Head of caudate nucleus (tissue), 42 donors: ENCODE measurements around the gene ADCK1.
"Not testable (repeated sequence)": the region's sequence is repeated elsewhere in the genome, so short reads cannot be mapped to it uniquely, and the experiment has no call there.

ENCODE experiments used
- DNase-seq, 42 donors: peaks; one replicate each; pipeline versions ENCODE4 v3.0.0 to v3.0.0-alpha.2; 2020 to 2021; ENCODE audit warnings: mixed read lengths in 7 of 42
- intact Hi-C: fragments of 100-400 bp; cut with DNase I; formaldehyde crosslinking; loops from one replicate; pipeline ENCODE4 v1.15.0; 2022

Gene ADCK1

DNA sequence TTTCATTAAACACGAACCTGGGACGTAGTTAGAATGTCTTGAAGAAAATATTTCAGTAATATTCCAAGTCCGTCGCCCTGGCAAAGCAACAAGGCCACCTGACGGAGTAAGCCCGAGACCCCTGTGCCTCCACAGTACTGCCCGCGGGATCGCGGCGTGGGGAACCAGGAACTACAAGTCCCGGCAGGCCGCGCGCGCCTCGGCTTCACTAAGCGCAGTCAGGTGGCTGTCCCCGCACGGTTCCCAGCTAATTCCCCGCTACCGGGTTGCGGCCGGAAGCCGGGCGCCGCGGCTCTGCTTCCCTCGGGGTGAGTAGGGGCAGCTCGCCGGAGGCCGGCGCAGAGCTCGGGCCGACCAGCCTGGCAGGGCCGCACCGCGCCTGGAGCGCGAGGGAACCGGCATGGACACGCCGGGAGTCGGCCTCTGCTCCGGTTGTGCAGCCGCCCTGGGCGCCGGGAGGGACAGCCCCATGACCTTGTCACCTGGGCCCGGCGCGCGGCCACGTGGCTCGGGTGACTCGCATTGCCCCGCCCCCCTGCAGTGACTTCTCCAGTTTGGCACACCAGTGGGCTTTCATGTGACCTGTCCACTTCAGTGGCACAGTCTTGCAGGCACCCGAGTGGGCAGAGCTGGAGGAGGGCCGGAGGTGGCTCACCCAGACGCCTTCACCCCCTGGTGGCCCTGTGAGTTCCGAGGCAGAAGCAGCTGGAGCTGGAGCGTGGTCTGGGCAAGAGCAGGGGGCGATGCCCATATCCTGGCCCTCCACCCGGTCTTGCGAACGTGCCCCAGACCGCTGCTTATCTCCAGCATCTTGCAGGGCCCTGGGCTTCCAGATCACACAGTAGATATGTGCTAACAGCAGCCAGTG lies at the start of gene ADCK1:
ADCK1 (plus strand) TSS at position 247 of the 868 bp plus-strand sequence. CDS start 18,870 bp downstream, outside the sequence.
- intact Hi-C loops, result loop anchor here (5.0 kb wide), 1 partner anchor 38 kb away; the partner anchor contains the start of gene SNW1
- DNase-seq, result peak; percentile 89 to 98 (median 94)

DNA sequence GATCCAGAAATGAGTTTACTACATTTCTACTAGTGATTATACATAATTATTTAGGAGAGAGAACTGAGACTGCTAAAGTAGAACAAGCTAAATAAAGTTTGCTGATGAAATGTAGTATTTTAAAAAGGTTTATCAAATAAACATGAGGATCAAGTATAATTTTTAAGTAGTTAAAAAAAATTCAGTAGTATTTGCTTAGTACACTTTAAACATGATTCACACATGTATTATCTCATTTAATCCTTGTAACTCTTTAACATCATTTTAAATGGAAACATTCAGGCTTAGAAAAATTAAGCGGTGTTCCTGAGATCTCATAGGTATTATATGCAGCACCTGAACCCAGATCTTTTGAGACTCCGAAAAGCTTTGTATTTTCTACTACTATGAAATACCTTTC lies 47.6 kb upstream of the ADCK1 start:
- DNase-seq, result no peak
- intact Hi-C loops, result no loop called here

- intact Hi-C loops, result no loop called here
- DNase-seq, result no peak
These were observed 47.0 kb upstream of the ADCK1 start for GRCh38 chr14:77752799-77753516.

DNA sequence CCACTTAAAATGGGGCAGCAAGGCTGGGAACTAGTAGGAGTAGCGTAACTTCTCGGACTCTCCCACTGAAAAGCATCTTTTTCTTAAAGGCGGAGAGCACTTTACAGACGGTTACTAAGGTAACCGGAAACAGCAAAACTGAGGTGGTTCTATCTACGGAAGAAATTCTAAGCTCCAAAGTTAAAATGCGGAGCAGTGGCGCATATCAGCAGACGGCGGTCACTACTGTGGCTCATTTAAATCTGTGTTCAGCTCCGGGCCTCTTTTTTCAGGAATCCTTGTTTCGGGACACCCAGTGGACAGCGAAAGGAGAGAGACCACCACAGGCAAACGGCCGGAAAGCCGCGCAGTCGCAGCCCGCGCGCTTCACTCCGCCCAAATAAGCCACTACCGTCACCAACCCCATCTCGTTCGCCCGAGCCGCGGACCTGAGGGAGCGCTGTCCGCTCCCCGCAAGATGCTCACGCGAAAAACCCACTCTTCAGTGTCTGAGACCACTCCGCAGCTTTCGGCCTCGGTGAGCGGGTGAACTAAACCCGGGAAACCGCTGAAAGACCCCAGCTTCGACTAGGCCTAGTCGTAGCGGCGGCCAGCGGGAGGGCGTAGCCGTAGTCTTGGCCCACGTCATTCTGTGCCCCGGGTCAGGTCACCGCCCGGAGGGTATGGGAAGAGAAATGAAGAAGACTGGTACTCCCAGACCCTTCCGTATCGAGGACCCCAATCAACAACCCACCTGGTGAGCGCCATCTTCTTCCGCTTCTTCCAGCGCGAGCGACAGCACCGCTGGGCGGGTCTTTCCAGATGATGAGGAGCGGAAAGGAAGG lies 39.3 kb upstream of the ADCK1 start, which contains the start of gene SNW1:
SNW1 (minus strand) TSS at position 776 of the 824 bp plus-strand sequence; CDS start at position 747, 29 bp downstream.
- DNase-seq, result peak; percentile 92 to 98 (median 96)
- intact Hi-C loops, result loop anchor here (5.0 kb wide), 1 partner anchor 42 kb away; the partner anchor contains the start of gene ADCK1

GRCh38 chr14:77761205-77761931 lies 38.5 kb upstream of the ADCK1 start:
- peak in 35 of 42 donors; percentile 9 to 65 (median 33) for DNase-seq
- intact Hi-C loops, result loop anchor here (5.0 kb wide), 1 partner anchor 41 kb away; the partner anchor contains the start of gene ADCK1

DNA sequence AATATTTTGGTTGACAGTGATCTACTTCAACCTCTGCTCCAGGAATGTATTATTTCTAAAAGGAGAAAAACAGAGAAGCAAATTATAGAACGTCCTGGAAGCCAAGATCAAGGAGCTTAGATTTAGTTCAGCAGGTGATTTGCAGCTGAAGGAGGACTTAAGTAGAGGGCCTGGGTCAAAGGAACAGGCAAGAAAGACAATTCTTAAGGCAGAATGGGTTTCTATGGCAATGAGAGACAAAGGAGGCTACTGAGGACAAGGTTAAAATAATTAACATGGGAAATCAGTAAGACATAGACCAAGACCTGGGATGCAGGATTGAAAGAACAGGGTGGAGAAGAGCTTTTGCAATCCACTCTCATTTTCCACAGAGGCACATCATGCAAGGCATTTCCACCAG lies 36.6 kb upstream of the ADCK1 start:
- no peak for DNase-seq
- intact Hi-C loops, result loop anchor here (5.0 kb wide), 1 partner anchor 39 kb away; the partner anchor contains the start of gene ADCK1

- DNase-seq, result no peak
- intact Hi-C loops, result loop anchor here (5.0 kb wide), 1 partner anchor 38 kb away; the partner anchor contains the start of gene ADCK1
These were observed 35.9 kb upstream of the ADCK1 start for GRCh38 chr14:77763978-77764377.

DNA sequence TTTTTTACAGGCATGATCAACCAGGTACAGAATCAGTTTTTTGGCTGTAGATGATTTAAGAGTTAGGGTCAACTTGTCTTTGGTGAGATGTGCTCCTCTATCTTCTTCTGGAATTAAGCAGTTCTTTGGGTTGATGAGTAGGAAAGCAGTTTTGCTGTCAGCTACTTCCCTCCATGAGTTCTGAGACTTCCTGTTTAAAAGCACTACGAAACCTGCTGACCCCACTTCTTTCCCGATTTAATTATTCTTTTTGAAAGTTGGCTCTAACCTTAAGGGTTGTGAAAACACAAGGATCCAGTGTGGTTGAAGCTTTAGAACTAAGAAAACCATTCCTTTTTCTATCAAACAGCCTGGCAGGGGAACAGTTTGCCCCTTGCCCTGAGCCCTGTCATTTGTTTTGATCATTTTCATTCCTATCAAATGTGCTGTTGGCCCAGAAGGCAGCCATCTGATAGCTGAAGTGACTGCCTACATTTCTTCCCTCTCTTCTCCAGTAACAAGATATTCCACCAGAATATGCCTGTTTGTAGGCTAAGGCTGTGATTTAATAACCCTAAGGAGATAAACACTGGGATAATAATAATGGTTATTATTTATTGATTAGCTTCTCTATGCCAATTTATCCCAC lies 31.4 kb upstream of the ADCK1 start:
- peak in 1 of 42 donors; percentile 16 for DNase-seq
- intact Hi-C loops, result not testable (repeated sequence)

DNA sequence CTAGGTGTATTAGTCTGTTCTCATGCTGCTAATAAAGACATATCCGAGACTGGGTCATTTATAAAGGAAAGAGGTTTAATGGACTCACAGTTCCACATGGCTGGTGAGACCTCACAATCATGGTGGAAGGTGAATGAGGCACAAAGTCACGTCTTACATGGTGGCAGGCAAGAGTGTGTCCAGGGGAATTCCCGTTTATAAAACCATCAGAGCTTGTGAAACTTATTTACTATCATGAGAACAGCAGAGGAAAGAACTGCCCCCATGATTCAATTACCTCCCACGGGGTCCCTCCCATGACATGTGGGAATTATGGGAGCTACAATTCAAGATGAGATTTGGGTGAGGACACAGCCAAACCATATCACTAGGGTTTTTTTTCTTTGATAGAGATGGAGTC lies 25.9 kb upstream of the ADCK1 start:
- intact Hi-C loops, DNase-seq: not testable (repeated sequence)

GRCh38 chr14:77782202-77782601 lies 17.7 kb upstream of the ADCK1 start:
- intact Hi-C loops, result no loop called here
- DNase-seq, result no peak

DNA sequence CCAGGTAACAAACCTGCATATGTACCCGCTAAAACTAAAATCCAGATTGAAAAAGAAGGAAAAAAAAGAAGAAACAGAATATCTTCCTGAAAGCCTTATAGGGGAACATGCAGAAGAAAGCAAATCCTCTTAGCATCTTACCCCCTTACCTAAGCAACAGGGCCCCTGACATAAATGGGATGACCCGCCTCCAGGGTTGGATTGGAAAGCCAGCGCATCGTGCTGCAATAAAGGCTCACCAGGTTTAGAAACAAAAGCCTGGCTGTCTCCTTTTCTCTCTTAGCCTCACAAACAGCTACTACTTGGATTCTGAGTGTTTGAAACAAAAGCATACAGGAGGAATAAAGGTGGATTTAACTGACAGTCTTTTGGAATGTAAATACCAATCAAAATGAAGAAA lies 13.8 kb upstream of the ADCK1 start:
- no peak for DNase-seq
- intact Hi-C loops, result no loop called here

- DNase-seq, result no peak
- intact Hi-C loops, result no loop called here
These were observed 9.2 kb upstream of the ADCK1 start for GRCh38 chr14:77790566-77791224.

GRCh38 chr14:77791225-77791600 lies 8.7 kb upstream of the ADCK1 start:
- DNase-seq, result no peak
- intact Hi-C loops, result no loop called here

- intact Hi-C loops, DNase-seq: not testable (repeated sequence)
These were observed 6.7 kb upstream of the ADCK1 start for GRCh38 chr14:77793255-77793654.

- intact Hi-C loops, result no loop called here
- DNase-seq, result no peak
These were observed 5.6 kb upstream of the ADCK1 start for GRCh38 chr14:77794357-77794756.

GRCh38 chr14:77799456-77799855 lies 453 bp upstream of the ADCK1 start:
- DNase-seq, result peak in 1 of 42 donors; percentile 3
- intact Hi-C loops, result not testable (repeated sequence)

DNA sequence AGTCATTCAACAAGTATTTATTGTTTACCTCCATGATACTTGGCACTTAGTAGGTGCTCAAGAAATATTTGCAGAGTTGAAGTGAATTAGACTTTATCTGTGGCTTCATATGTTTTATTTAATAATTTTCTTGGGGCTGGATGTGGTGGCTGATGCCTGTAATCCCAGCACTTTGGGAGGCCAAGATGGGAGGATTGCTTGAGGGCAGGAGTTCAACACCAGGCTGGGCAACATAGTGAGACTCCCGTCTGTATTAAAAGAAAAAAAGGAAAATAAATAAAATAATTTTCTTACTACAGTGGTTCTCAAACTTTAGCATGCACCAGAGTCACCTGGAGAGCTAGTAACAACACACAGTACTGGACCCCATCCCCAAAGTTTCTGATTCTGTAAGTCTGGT lies 905 bp downstream of the ADCK1 start:
- DNase-seq, result no peak
- intact Hi-C loops, result loop anchor here (5.0 kb wide), 1 partner anchor 39 kb away; the partner anchor contains the start of gene SNW1
